22Rv1 (cell line): ENCODE results near the gene UPK3A.

Experiments used
- CTCF ChIP-seq: fragments of 450-650 bp; IDR thresholded peaks from 2 replicates; pipeline ENCODE4 v1.5.1; 2017; ENCODE audit warnings: mild to moderate bottlenecking
- ZFX ChIP-seq: fragments of 450-650 bp; IDR thresholded peaks from 2 replicates; pipeline ENCODE4 v1.6.1; 2017; ENCODE audit warnings: antibody characterized with exemption, borderline replicate concordance

DNA sequence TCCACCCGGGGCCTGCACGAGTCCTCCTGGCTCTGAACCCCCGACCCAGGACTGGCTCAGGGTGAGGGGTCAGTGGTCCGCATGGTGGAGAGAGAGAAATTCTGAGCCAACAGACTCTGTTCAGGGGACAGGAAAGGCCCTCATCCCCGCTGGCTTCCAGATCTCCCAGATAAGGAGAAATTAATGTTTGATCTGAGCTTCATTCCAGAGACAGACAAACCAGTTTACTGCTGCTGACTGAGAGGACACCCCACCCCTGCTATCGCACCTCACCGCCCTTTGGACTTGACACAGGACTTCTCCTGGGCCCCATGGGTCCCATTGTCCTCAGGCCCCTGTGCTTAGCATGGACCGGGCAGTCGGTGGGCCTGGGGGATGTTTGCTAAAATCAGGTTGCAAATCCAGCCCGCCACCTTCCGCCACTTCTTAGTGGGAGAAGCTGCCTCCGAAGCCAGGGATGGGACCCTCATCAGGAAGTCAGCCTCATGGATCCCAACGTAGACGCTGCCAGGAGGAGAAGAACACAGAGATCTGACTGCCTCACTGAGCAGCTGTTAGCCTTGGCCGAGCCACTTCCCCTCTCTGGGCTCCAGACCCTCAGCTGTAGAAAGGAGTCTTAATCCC, 11.2 kb upstream of the UPK3A start:
- TF ChIP-seq CTCF = no peak
- no peak for TF ChIP-seq ZFX
